Stimulated activated naive CD4-positive, alpha-beta T cell (primary cell): Measurements from ENCODE around the gene ZNF732.
"Not testable (repeated sequence)": the region's sequence is repeated elsewhere in the genome, so short reads cannot be mapped to it uniquely, and the experiment has no call there.

Experiments used
- DNase-seq, 6 experiments: peaks; one replicate each; lab custom pipeline; 2025; lab: John Stamatoyannopoulos, UW

Gene ZNF732

DNA sequence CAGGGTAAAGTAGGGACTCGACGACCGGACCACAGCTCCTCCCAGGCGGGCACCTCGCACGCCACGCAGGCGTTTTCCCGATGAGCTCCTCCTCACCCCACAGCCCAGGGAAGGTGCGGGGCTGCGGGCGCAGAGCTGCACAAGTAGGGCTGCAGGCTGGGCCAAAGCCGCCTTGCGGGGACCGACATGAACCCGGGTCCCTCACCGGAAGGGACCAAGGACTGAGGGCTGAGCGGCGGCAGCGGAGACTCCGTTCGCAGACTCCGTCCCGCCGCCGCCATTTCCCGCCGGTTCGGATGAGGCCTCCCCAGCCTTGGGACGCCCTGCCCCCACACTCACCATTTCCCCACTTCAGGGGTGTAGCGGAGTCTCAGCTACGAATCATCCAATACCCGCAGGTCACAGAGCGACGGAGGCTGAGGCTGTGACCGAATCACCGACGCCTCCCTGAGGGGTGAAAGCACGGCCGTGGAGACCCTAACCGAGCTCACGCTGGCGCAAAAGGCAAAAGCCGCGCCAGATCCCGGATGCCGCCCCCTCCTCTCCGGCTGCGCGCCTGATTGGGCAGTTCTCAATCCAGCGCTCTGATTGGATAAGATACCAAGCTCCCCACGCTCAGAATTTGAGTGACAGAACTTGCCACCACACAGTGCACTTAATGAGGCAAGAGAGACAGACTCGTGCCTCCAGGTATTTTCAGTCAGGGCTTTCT is at the start of gene ZNF732:
Gene ZNF732, minus strand, starts transcription at position 506 of the 712 bp plus-strand sequence. Its CDS starts 164 bp downstream, at position 342.
- DNase-seq: no peak

- no peak for DNase-seq
Measured at GRCh38 chr4:340011-340410, 34.7 kb upstream of the ZNF732 start.

GRCh38 chr4:338759-339097 is 33.5 kb upstream of the ZNF732 start:
- DNase-seq: no peak

GRCh38 chr4:337932-338758 is 32.9 kb upstream of the ZNF732 start:
- DNase-seq: peak in 4 of 6 experiments; percentile 36 to 77 (median 58)

- peak; percentile 82 to 94 (median 92) for DNase-seq
Measured at GRCh38 chr4:337143-337931, 32.1 kb upstream of the ZNF732 start, which contains the start of gene ZNF141. TSS of gene ZNF141 (plus strand) at chr4:337814. CDS start at chr4:337984, 170 bp downstream.

DNA sequence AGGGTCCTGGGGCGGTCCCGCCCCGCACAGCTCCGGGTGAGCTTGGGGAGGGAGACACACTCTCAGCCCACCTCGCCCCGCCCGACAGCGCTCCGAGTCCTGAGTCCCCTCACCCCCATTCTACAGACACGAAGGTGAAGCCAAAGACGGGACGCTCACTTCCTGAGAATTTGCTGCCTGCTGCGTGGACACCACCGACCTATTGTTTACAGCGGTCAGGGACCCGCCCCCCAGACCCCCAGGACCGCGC is 31.5 kb upstream of the ZNF732 start:
- DNase-seq: no peak

- peak in 2 of 6 experiments; percentile 3 to 14 for DNase-seq
Measured at GRCh38 chr4:336099-336892, 31.0 kb upstream of the ZNF732 start.

- DNase-seq: no peak
Measured at GRCh38 chr4:335515-335914, 30.2 kb upstream of the ZNF732 start.

DNA sequence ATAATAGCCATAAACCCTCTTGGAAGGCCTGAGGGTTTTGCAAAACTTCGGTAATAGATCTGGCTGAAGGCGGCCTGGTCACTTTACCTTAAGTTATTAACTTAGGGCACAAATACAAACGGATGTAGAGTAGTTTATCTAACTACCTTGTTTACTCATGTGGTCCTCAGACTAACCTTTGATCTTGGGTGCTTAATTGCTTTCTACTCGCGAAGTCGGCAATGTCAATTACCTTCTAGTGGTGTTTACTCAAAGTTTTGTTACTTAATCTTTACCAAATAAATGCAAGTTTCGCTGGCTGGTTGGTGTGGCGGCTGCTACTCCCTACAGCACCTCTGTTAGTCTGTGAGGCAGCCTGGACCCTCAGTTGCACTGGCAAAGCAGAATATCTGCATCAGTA is 23.5 kb upstream of the ZNF732 start:
- DNase-seq: no peak

DNA sequence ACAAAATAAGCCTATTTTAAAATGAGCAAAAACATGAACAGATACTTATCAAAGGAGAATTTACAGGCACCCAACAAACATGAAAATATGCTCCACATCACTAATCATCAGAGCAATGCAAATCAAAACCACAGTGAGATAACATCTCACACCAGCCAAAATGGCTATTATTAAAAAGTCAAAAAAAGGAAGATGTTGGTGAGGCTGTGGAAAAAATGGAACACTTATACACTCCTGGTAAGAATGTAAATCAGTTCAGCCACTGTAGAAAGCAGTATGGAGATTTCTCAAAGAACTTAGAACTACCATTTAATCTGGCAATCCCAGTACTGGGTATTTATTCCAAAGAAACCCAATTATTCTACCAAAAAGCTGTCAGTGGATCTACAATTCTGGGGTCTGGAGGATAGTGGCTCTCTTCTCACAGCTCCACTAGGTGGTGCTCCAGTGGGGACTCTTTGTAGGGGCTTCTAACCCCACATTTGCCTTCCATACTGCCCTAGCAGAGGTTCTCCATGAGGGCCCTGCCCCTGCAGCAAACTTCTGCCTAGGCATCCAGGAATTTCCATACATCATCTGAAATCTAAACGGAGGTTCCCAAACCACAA is 9.1 kb upstream of the ZNF732 start:
- no peak for DNase-seq

- DNase-seq: no peak
Measured at GRCh38 chr4:309807-310206, 4.5 kb upstream of the ZNF732 start.

GRCh38 chr4:306551-306961 is 1.3 kb upstream of the ZNF732 start:
- no peak for DNase-seq

DNA sequence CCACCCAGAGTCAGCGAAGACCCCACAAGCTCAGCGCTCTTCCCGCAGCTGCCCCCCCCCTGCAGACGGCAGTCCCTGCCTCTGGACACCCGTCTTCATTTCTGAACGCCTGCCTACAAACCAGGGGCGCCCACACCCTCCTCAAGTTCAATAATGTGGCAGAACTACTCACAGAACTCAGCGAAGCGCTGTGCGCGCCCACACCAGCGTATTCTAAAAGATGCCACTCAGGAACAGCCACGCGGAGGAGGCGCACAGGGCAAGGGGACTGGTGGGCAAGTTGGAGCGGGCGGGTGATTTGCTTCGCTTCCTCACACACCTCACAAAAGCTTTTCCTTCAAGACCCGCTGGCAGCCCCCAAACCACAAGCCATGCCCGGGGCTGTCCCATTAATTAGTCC is 758 bp downstream of the ZNF732 start:
- not testable (repeated sequence) for DNase-seq

DNA sequence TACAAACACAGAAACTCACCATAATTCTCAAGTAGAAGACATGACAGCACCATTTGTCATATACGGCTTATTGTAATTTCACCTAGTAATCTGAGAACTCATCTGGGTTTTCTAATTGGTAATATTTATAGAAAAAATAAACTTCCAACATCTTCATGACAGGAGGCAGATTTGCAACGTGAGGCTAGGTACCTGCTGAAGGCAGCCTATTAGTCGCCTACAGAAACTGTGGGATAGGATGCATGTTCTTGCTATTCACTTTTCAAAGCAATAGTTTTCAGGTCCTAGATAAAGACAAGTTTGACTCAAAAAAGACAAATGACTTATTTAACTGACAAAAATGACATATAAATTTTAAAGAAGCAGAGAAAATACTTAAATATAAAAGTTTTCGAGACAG is 2.9 kb downstream of the ZNF732 start:
- no peak for DNase-seq

DNA sequence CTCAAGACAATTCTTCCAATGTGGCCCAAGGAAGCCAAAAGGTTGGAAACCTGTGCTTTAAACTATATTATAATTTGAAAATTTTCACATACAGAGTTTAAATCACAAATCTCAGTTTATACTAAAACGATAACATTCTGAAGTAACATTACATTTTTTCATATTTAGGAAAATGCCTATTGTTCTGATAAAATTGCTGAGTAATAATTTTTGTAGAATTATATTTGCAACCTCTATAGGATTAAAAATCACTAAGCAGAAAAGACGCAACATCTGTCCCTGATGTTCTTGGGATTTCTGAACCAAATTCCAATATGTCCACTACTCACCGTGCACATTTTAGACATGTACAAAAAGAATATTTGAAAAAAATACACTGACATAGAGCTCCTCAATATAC is 10.5 kb downstream of the ZNF732 start:
- no peak for DNase-seq

GRCh38 chr4:288891-289290 is 16.4 kb downstream of the ZNF732 start:
- DNase-seq: no peak

DNA sequence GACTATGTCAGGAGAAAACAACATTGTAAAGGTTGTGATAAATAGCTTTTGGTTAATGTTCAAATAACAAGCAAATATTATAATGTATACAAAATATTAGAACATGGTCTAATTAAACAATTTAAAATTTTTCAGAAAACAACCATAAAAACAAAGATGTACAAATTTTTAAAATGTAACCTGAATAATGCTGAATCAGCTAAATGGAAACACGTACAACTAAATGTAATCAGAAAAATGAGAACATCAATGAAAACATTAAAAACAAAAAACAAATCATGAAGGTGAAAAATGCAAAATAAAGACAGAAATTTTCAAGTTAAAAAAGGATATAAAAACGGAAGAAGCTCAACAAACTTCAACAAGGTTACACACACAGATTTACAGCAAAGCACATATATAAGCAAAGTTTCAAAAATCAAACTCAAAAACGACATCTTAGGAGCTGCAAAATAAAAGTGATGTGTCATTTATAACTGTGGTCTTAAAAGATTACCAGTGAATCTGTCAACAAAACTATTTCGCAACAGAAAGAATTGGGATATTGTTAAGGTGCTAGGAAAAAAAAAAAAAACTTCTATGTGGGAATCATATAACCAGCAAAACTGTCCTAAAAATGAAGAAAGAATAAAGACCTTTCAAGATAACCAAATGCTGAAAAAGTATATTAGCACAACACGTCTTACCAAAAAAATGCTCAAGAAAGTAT is 31.8 kb downstream of the ZNF732 start:
- DNase-seq: no peak

- DNase-seq: no peak
Measured at GRCh38 chr4:271492-272103, 33.7 kb downstream of the ZNF732 start.

- not testable (repeated sequence) for DNase-seq
Measured at GRCh38 chr4:259240-259639, 46.0 kb downstream of the ZNF732 start.

- no peak for DNase-seq
Measured at GRCh38 chr4:256492-256891, 48.8 kb downstream of the ZNF732 start.
